ENCODE measurements around the gene RFX3. TPM values are rescaled to one million over a fixed set of nuclear protein-coding genes. Genes with fewer than 3 reads are reported as not detected.

The RFX3 gene
- total RNA-seq, 4 donors from 2014 or later, result 4.0 to 8.2 (median 5.6) TPM

DNA sequence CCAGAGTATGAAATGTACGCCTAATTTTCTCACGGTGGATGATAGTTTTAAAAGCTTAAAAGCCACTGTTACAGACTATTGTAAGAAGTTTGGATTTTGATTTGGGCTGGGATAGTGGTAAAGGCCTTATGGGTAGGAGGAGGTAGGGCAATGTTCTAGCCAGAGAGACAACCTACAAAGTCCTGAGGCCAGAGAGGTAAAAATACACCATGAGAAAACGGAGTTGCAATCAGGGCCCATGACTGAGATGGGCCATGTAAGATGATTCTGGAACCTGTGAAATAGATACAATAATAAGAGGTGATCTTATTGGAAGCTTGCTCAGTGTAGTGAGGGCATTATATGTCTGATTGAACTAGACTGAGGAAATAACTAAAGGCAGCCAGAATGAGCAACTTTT, 188.8 kb downstream of the RFX3 start:
- TF ChIP-seq, protein P1, sequence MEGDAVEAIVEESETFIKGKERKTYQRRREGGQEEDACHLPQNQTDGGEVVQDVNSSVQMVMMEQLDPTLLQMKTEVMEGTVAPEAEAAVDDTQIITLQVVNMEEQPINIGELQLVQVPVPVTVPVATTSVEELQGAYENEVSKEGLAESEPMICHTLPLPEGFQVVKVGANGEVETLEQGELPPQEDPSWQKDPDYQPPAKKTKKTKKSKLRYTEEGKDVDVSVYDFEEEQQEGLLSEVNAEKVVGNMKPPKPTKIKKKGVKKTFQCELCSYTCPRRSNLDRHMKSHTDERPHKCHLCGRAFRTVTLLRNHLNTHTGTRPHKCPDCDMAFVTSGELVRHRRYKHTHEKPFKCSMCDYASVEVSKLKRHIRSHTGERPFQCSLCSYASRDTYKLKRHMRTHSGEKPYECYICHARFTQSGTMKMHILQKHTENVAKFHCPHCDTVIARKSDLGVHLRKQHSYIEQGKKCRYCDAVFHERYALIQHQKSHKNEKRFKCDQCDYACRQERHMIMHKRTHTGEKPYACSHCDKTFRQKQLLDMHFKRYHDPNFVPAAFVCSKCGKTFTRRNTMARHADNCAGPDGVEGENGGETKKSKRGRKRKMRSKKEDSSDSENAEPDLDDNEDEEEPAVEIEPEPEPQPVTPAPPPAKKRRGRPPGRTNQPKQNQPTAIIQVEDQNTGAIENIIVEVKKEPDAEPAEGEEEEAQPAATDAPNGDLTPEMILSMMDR (IDR thresholded peaks at IDR 0.05), result no peak
- no peak for TF ChIP-seq POLR2A (IDR thresholded peaks at IDR 0.05)
- intact Hi-C loops (cut with DNase I; ENCODE audit: low total_unique reads), result no loop called here
- no peak overlapping the region for H3K4me3 ChIP-seq (ENCODE audit: low read depth, poor library complexity, severe bottlenecking)
- 63 to 94% methylated on average over 3 of the region's 3 CpGs for WGBS, 2 donors
- no peak for DNase-seq (ENCODE audit: low spot score in 2 of 2)

DNA sequence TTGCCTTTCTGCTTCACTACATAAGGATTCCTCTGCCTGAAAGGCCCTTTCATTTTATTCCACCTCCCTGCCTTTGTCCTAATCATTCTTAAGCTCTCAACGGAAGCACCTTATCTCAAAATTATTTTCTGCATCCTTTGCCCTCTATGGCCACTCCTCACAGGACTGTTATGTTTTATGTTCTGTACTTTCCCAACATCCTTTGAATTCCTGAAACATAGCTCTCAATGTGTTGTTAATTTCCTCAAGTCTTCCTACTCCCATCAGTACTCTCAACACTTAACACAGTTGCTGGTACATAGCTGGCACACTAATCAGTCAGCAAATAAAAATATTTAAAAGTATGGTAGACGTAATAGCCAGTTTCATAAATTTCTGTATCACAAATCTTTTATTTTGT, 193.0 kb downstream of the RFX3 start:
- no peak overlapping the region for H3K4me3 ChIP-seq (ENCODE audit: low read depth, poor library complexity, severe bottlenecking)
- WGBS, 2 donors, result 79 to 86% methylated on average over 2 of the region's 2 CpGs
- DNase-seq (ENCODE audit: low spot score in 2 of 2), result no peak
- intact Hi-C loops (cut with DNase I; ENCODE audit: low total_unique reads), result no loop called here
- no peak for TF ChIP-seq POLR2A (IDR thresholded peaks at IDR 0.05)
- TF ChIP-seq, protein P1 (IDR thresholded peaks at IDR 0.05), result no peak

- 72 to 83% methylated on average over 2 of the region's 2 CpGs for WGBS, 2 donors
- no peak for TF ChIP-seq POLR2A (IDR thresholded peaks at IDR 0.05)
- intact Hi-C loops (cut with DNase I; ENCODE audit: low total_unique reads), result no loop called here
- no peak for DNase-seq (ENCODE audit: low spot score in 2 of 2)
- H3K4me3 ChIP-seq (ENCODE audit: low read depth, poor library complexity, severe bottlenecking), result no peak overlapping the region
These were observed 194.0 kb downstream of the RFX3 start for GRCh38 chr9:3331801-3332200.

DNA sequence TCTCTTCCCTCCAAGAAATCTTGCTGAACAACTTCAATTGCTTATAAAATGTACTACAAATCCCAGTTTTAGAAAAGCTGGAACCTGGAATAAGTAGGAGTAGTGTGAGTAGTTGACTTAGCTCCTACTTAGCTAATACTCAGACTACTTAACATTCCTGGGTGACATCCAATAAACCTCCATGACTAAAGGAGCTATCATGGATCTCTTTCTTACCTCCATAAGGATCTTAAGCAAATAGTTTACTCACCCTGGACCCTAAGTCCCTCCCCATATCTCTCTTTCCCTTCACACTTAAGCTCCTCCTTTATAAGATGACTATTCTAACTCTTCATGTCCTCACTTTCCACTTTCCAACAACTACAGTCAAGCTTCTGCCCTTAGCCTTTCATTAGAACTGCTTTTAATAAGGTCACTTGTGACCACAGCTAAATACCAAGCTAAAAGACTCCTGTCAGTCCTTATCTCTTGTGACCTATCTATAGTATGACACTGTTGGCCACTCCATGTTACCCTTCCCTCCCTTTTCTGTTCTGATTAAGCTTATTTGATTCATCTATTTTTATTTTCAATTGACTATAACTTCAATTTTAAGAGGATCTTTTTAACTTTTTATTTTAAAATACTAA, 194.9 kb downstream of the RFX3 start:
- no peak for TF ChIP-seq POLR2A (IDR thresholded peaks at IDR 0.05)
- TF ChIP-seq, protein P1 (IDR thresholded peaks at IDR 0.05), result no peak
- DNase-seq (ENCODE audit: low spot score in 2 of 2), result no peak
- H3K4me3 ChIP-seq (ENCODE audit: low read depth, poor library complexity, severe bottlenecking), result no peak overlapping the region
- intact Hi-C loops (cut with DNase I; ENCODE audit: low total_unique reads), result no loop called here

- intact Hi-C loops (cut with DNase I; ENCODE audit: low total_unique reads), result no loop called here
- TF ChIP-seq POLR2A (IDR thresholded peaks at IDR 0.05), result no peak
- TF ChIP-seq, protein P1 (IDR thresholded peaks at IDR 0.05), result no peak
- 79 to 83% methylated on average over 2 of the region's 2 CpGs for WGBS, 2 donors
- DNase-seq (ENCODE audit: low spot score in 2 of 2), result no peak
- H3K4me3 ChIP-seq (ENCODE audit: low read depth, poor library complexity, severe bottlenecking), result no peak overlapping the region
These were observed 196.4 kb downstream of the RFX3 start for GRCh38 chr9:3329361-3329760.

- intact Hi-C loops (cut with DNase I; ENCODE audit: low total_unique reads), result no loop called here
- WGBS, 2 donors, result 49 to 55% methylated on average over 2 of the region's 2 CpGs
- DNase-seq (ENCODE audit: low spot score in 2 of 2), result no peak
- H3K4me3 ChIP-seq (ENCODE audit: low read depth, poor library complexity, severe bottlenecking), result no peak overlapping the region
- no peak for TF ChIP-seq POLR2A (IDR thresholded peaks at IDR 0.05)
- TF ChIP-seq, protein P1 (IDR thresholded peaks at IDR 0.05), result no peak
These were observed 202.1 kb downstream of the RFX3 start for GRCh38 chr9:3323714-3324113.

Measured in lower leg skin (tissue), 4 donors.